MM.1S (cell line): ENCODE data around the gene DPP8.

ENCODE experiments used
- EZH2 ChIP-seq: fragments of 300-600 bp; sonication (generic); optimal IDR thresholded peaks from 2 replicates; pipeline ENCODE3; 2017; ENCODE audit warnings: low read depth, mild to moderate bottlenecking, antibody characterized with exemption, low read length, mixed read lengths
- EZH2phosphoT487 ChIP-seq: fragments of 300-600 bp; sonication (generic); IDR thresholded peaks from 2 replicates; pipeline ENCODE4 v1.6.1; 2018; ENCODE audit warnings: antibody characterized with exemption, low read length
- TF ChIP-seq, protein P1 (sequence below): fragments of 300-600 bp; sonication (generic); IDR thresholded peaks from 2 replicates; pipeline ENCODE4 v1.5.1; 2016; ENCODE audit warnings: antibody characterized with exemption, low read length, mixed read lengths

- TF ChIP-seq EZH2 (no peak), EZH2phosphoT487 (no peak)
- TF ChIP-seq, protein P1, sequence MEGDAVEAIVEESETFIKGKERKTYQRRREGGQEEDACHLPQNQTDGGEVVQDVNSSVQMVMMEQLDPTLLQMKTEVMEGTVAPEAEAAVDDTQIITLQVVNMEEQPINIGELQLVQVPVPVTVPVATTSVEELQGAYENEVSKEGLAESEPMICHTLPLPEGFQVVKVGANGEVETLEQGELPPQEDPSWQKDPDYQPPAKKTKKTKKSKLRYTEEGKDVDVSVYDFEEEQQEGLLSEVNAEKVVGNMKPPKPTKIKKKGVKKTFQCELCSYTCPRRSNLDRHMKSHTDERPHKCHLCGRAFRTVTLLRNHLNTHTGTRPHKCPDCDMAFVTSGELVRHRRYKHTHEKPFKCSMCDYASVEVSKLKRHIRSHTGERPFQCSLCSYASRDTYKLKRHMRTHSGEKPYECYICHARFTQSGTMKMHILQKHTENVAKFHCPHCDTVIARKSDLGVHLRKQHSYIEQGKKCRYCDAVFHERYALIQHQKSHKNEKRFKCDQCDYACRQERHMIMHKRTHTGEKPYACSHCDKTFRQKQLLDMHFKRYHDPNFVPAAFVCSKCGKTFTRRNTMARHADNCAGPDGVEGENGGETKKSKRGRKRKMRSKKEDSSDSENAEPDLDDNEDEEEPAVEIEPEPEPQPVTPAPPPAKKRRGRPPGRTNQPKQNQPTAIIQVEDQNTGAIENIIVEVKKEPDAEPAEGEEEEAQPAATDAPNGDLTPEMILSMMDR, result no peak
These were observed 49.1 kb downstream of the DPP8 start for GRCh38 chr15:65468229-65468909.
